ENCODE measurements around the gene XYLB. TPM values are rescaled to one million over a fixed set of nuclear protein-coding genes. Genes with fewer than 3 reads are reported as not detected.
A peak's percentile ranks its signal among the peaks of the same experiment; 100 is the strongest.

XYLB gene
- total RNA-seq, 1 experiment from 2014 or later, result 14.0 TPM

DNA sequence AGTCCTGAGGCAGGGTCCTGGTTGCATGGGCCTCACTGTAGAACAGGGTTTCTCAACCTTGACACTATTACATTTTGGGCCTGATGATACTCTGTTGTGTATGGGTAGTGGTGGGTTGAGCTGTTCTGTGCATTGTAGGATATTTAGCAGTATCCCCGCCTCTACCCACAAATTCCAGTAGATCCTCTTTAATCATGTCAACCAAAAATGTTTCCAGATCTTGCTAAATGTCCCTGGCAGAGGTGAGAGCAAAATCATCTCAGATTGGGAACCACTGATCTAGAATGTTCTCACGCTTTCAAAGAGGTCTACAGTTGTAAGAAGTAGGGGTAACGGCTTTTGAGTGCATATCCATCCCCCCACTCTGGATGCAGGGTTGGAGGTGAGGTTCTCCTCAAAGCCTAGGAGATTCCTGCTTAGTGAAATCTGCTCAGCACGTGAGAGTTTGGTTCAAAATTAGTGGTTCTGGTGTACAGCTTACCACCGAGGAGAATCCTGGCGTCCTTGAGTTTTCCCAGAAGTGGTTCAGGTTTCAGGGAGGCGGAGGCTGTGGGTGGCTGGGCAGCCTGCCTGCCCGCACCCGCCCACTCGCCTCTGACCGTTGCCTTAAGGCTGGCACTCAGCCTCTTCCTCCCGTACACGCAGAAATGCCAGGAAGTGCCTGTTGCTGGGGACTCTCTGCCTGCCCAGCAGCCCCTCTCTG is 112.4 kb downstream of the XYLB start:
- TF ChIP-seq EGR1 (IDR thresholded peaks at IDR 0.05; ENCODE audit: low read depth), result peak; percentile 87
- peak; percentile 18; the same call in 1 of the 2 replicates for TF ChIP-seq SP1 (IDR thresholded peaks at IDR 0.05; ENCODE audit: low read depth)
- no peak for TF ChIP-seq REST (IDR thresholded peaks at IDR 0.05; ENCODE audit: low read depth)
- Histone ChIP-seq H3K9ac (ENCODE audit: low read length) (peak overlapping the region; percentile 36), H3K9me3 (ENCODE audit: control insufficient read depth in 1 of 2, insufficient read depth in 1 of 2, low read depth in 1 of 2, low read length in 2 of 2) (no peaks in the 10 kb centered on the region), H2AFZ (ENCODE audit: low read depth, low read length, poor library complexity, severe bottlenecking) (no peak overlapping the region), H3K36me3 (ENCODE audit: control insufficient read depth in 1 of 2, insufficient read depth in 2 of 2, low read length in 2 of 2) (no peaks in the 10 kb centered on the region), H3K79me2 (ENCODE audit: insufficient read depth, low read length) (peaks cover 84% of the 10 kb centered on the region), H3K4me1 (ENCODE audit: control insufficient read depth in 1 of 2, insufficient read depth in 2 of 2, low read length in 2 of 2) (peaks cover 31 to 56% of the 10 kb centered on the region in 2 experiments), H3K4me2 (ENCODE audit: low read length) (peak overlapping the region; percentile 76), H3K27me3 (ENCODE audit: insufficient read depth, low read length) (no peaks in the 10 kb centered on the region), H3K4me3 (replicated peaks in 1 of 2; ENCODE audit: low read depth in 1 of 2, low read length in 2 of 2) (peak overlapping the region in 1 of 2 experiments; percentile 43; a peak in 2 of 4 replicates), H3K9me2 (ENCODE audit: insufficient read depth) (no peaks in the 10 kb centered on the region), H4K20me1 (ENCODE audit: insufficient read depth) (no peaks in the 10 kb centered on the region), H3K27ac (ENCODE audit: low read depth, low read length) (peak overlapping the region; percentile 64; the same call in 1 of the 2 replicates)
- ChIA-PET POLR2A (no interaction called here), RAD21 (ENCODE audit: low non-redundant PET in 1 of 2, low total read pairs in 2 of 2, uncharacterized antibody in 2 of 2, unreplicated experiment in 2 of 2) (no interaction called here), CTCF (interaction anchor here (0.9 to 1.2 kb wide), 2 partner anchors 21 to 112 kb away, joined by 3 read pairs; partner anchors contain the start of gene XYLB)
- intact Hi-C loops (cut with micrococcal nuclease), result loop anchor here (10.0 kb wide), 2 partner anchors 104 to 324 kb away; partner anchors contain the start of genes ACAA1 and MYD88
- no TSS peak for BruUV-seq (replicated peaks)
- peak; percentile 56 for ATAC-seq
- no peak for DNase-seq (ENCODE audit: low read depth, low spot score)
